Hepatocyte (in vitro differentiated cells): ENCODE data around the gene UVSSA.

ENCODE experiments used
- CTCF ChIP-seq: fragments of 200-600 bp; sonication (generic); IDR thresholded peaks from 2 replicates; pipeline ENCODE4 v1.5.1; 2016; ENCODE audit warnings: antibody characterized with exemption, mild to moderate bottlenecking; ENCODE audit not compliant: poor library complexity
- EZH2phosphoT487 ChIP-seq: fragments of 200-600 bp; sonication (generic); IDR thresholded peaks from one replicate; pipeline ENCODE4 v1.6.1; 2018; ENCODE audit warnings: antibody characterized with exemption, mild to moderate bottlenecking, low read depth, moderate library complexity; ENCODE audit not compliant: unreplicated experiment, severe bottlenecking

- TF ChIP-seq CTCF (no peak), EZH2phosphoT487 (no peak)
Observed at GRCh38 chr4:1377606-1378261, 30.7 kb downstream of the UVSSA start.
